Left colon (tissue), 2 donors: ENCODE data around the gene ARL17B. TPM values are rescaled to one million over a fixed set of nuclear protein-coding genes. Genes with fewer than 3 reads are reported as not detected.
"Not testable (repeated sequence)": the region's sequence is repeated elsewhere in the genome, so short reads cannot be mapped to it uniquely, and the experiment has no call there.

Experiments
- ATAC-seq: fragments of 200-7000 bp; cut with Tn5 transposase; one replicate; pipeline ENCODE4 v1.9.1; 2020; ENCODE audit warnings: mild to moderate bottlenecking, moderate library complexity
- DNase-seq, 2 donors: peaks; one replicate each; pipeline ENCODE4 v3.0.0-alpha.2; 2020
- intact Hi-C, 2 donors: fragments of 100-400 bp; cut with DNase I in 1 of 2; cut with micrococcal nuclease in 1 of 2; formaldehyde crosslinking; loops; one replicate each; pipeline versions ENCODE4 v1.11.2 to v1.14.0; 2022; cut with DNase I, micrococcal nuclease
- total RNA-seq, 2 donors: library from RNA; stranded (reverse); fragmentation: NEBNext Ultra II Directional; extraction: Animal tissue kit (Norgen Biotek cat#: 25700); gene quantifications; one replicate each; pipeline ENCODE4 v1.2.1, GENCODE V29; 2021
- donor health status: DM: no; HTN: no; CAD: no.
- donor health status: DM: yes; HTN: yes; CAD: no.

The ARL17B gene
- total RNA-seq, 2 donors from 2014 or later, result 10.4 to 11.1 TPM

DNA sequence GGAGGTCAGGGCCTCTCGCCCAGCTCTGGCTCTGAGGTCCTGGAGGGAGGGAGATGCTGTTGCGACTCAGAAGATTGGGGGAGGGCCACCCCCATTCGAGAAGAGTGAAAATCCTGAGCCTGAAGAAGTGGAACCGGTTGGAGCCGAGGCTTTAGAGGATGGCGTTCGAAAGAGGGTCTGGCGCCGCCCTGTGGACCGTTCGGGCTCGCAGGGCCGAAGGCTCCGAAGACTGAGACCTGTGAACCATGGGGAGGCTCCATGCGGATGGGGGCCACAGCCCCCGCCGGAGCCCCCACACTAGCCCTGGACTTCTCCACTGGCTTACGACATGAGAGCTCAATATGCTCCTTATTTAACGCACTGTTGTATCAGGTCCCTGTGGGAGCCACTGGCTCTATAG, 20.3 kb downstream of the ARL17B start:
- intact Hi-C loops, DNase-seq: not testable (repeated sequence)
- peak; percentile 57 for ATAC-seq

DNA sequence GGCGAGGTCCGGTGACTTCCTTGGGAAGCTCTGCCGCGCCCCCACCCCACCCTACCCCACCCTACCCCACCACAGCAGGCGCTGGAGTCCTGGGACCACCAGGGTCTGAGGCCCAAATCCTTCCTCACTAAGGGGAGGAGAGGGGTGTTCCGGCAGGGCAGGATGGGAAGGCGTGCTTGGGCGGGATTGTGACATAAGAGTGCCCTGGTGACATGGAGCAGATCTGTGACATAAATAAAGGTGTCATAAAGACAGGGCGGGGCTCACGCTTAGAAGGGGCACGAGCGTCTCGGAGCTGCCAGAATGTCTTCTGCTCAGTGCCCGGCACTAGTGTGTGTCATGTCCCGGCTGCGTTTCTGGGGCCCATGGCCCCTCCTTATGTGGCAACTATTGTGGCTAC, 66.7 kb downstream of the ARL17B start, which contains the start of gene LRRC37A:
LRRC37A (plus strand) TSS at position 301 of the 400 bp plus-strand sequence; CDS start at position 304, 3 bp downstream.
- intact Hi-C loops, ATAC-seq, DNase-seq: not testable (repeated sequence)

DNA sequence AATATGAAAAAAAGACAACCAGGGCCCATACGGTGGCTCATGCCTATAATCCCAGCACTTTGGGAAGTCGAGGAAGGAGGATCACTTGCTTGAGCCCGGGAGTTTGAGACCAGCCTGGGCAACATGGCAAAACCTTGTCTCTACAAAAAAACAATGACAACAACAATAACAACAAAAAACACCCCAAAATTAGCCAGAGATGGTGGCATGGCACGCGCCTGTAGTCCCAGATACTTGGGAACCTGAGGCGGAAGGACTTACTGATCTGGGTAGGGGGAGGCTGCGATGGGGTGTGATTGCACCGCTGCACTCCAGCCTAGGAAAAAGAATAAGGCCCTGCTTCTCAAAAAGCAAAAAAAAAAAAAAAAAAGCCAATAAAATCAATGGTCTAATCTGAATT, 69.9 kb downstream of the ARL17B start:
- intact Hi-C loops, ATAC-seq, DNase-seq: not testable (repeated sequence)

DNA sequence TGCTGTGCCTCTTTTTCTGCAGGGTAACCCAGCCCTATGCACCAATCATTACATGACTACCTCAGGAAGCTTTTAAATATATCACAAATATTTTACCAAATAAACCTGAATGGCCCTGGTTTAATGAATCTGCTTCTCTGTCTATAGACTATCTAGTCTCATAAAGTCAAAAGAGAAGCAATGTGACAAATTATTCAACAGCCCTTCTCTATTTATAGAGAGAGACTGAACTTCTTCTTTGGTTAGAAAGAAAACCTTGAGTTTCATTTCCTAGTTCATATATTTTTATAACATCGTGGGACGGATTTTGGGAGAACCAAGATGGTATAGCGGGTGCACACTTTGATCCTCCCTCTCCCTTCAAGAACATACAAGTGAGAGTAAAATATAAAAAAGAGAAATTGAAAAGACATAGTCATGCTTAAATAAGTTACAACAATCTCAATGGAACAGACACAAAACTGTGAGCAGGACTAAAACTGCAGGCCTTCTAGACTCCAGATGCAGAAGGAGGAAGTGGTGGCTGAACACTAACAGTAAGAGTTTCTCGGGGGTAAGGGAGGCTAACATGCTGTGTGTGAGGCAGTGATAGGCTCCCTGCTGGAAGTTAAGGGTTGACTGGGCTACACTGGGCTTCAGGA, 70.5 kb downstream of the ARL17B start:
- ATAC-seq, DNase-seq, intact Hi-C loops: not testable (repeated sequence)

DNA sequence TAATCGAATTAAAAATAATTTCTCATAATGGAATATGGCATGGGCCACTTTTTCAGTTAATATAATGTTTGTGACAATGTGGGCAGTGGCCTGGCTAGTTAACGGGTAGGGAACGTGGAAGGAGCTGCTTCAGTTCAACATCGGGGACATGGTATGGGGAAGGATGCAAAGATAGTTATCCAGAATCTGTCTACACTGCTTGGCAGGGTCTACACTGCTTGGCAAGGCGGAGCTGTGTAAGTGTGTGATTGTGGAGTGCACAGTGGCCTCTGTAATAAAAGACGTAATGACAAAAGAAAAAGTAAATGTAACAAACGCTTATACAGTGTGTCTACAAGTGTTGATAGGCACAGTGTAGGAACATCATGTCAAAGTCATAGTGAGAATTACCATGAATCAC, 74.0 kb downstream of the ARL17B start:
- intact Hi-C loops, result loop anchor here in 1 of 2 donors (10.0 kb wide), 1 partner anchor 283 kb away; no protein-coding TSS in a partner anchor
- not testable (repeated sequence) for ATAC-seq, DNase-seq

DNA sequence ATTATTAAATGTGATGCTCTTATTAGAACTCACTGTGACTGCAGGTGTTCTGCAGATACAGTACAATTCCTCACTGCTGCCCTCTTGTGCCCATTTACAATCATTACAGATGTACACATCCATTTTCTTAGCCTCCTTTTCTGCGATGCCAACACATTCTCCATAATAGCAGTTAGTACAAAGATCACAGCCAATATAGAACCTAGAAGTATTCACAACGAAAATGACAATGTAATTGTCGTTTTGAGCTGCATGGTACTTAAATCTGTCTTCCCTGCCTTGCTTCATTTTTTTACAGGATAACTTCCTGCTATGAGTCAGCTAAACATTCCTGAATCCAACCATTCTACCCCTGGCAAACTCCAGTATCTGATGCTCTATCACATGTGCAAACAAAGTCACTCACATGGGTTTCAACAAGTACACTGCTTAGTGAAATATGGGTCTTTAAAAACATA, 74.8 kb downstream of the ARL17B start:
- peak; percentile 90 for ATAC-seq
- intact Hi-C loops, result loop anchor here in 1 of 2 donors (10.0 kb wide), 1 partner anchor 282 kb away; no protein-coding TSS in a partner anchor
- DNase-seq, result peak in 1 of 2 donors; percentile 39

DNA sequence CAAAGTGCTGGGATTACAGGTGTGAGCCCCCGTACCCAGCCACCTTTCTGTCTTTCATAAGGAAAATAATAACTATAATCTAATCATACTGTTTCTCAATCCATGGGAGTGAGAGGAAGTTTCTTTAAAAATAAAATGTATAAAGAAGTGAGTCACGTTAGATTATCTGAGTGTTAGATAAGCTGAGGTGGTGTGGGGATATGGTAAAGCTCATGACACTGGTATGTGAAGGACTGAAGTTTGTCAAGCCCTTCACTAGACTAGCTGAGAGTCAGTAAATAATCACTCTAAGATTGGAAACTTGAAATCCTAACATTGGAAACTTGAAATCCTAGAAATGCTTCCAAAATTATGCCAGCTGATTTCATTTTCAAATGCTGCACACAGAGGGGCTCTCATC, 76.1 kb downstream of the ARL17B start:
- not testable (repeated sequence) for DNase-seq
- intact Hi-C loops, result loop anchor here in 1 of 2 donors (10.0 kb wide), 1 partner anchor 281 kb away; no protein-coding TSS in a partner anchor
- ATAC-seq, result peak; percentile 31

DNA sequence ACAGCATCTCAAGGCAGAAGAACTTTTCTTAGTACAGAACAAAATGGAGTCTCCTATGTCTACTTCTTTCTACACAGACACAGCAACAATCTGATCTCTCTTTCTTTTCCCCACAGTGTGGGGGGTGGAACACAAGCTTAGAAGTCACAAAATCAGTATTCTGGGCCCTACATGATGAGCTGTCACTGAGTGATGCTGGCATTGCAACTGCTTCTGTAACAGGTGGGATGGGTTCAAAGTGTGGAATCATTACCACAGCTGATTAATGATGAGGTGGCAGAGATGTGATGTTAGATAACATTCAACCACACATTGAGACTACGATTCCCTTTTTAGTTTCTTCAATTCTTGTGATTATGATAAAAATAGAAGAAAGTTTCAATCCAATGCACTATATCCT, 77.1 kb downstream of the ARL17B start:
- intact Hi-C loops, result loop anchor here in 1 of 2 donors (10.0 kb wide), 1 partner anchor 280 kb away; no protein-coding TSS in a partner anchor
- DNase-seq, ATAC-seq: not testable (repeated sequence)

DNA sequence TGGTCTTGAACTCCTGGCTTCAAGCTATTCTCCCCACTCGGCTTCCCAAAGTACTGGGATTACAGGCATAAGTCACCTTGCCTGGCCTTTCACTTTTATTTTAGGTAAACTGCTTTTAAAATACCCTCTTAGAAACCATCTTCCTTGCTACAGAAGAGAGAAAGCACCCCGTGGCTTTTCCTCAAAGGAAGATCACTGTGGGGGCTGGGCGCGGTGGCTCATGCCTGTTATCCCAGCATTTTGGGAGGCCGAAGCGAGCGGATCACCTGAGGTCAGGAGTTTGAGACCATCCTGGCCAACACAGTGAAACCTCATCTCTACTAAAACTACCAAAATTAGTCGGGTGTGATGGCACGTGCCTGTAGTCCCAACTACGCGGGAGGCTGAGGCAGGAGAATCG, 78.9 kb downstream of the ARL17B start:
- DNase-seq, ATAC-seq: not testable (repeated sequence)
- intact Hi-C loops, result loop anchor here in 1 of 2 donors (10.0 kb wide), 1 partner anchor 278 kb away; no protein-coding TSS in a partner anchor

DNA sequence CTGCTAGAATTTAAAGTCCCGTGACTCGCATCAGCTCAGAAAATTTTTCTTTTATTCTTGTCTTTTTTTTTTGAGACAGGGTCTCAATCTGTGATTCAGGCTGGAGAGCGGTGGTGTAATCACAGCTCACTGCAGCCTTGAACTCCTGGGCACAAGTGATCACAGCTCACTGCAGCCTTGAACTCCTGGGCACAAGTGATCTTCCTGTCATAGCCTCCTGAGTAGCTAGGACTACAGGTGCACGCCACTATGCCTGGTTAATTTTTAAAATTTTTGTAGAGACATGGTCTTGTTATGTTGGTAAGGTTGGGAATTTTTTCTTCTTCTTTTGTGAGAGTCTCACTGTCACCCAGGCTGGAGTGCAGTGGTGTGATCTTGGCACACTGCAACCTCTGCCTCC, 80.2 kb downstream of the ARL17B start:
- intact Hi-C loops, result loop anchor here in 1 of 2 donors (10.0 kb wide), 1 partner anchor 277 kb away; no protein-coding TSS in a partner anchor
- not testable (repeated sequence) for DNase-seq, ATAC-seq

DNA sequence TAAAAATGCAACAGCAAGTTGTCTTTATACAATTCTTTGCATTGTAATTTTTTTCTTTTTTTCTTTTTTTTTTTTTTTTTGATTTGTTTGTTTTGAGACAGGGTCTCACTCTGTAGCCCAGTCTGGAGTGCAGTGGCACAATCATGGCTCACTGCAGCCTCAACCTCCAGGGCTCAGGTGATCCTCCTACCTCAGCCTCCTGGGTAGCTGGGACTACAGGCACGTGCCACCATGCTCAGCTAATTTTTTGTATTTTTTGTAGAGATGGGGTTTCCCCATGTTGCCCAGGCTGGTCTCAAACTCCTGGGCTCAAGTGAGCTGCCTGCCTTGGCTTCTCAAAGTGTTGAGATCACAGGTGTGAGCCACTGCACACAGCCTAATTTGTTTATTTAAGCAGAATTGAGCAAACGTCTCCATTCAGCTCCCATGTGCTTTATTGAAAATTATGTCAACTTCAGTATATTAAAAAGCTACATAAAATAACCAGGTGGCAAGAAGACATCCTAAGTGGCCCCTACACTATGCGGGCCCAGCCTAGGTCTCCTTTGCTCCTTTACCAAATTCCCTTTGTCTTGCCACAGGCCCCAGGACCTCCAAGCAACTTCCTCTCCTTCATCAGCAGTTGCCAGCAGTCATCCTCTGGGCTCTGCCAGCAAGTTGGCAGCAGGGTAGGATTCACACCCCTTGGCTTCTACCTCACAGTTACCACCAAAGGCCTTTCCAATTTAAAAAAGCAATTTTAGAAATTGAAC, 84.7 kb downstream of the ARL17B start:
- peak; percentile 20 for ATAC-seq
- DNase-seq, intact Hi-C loops: not testable (repeated sequence)

DNA sequence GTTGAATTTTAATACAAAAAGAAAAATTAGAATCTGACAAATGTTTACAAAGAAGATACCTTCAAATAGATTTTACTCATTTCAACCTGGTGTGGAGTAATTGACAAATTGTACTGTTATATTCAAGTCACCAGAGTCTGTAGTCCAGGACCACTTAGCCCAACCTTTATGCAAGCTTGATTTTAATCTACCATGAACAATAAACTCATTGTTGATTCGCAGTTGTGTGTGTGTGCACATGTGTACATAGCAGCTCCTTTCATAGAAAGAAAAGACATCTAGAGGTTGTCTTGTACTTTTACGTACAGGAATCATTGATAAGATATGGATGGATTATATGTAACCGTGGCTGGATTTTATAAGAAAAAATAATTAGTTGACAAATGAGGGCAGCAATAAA, 87.3 kb downstream of the ARL17B start:
- DNase-seq (no peak), ATAC-seq (peak; percentile 45)
- intact Hi-C loops, result no loop called here

DNA sequence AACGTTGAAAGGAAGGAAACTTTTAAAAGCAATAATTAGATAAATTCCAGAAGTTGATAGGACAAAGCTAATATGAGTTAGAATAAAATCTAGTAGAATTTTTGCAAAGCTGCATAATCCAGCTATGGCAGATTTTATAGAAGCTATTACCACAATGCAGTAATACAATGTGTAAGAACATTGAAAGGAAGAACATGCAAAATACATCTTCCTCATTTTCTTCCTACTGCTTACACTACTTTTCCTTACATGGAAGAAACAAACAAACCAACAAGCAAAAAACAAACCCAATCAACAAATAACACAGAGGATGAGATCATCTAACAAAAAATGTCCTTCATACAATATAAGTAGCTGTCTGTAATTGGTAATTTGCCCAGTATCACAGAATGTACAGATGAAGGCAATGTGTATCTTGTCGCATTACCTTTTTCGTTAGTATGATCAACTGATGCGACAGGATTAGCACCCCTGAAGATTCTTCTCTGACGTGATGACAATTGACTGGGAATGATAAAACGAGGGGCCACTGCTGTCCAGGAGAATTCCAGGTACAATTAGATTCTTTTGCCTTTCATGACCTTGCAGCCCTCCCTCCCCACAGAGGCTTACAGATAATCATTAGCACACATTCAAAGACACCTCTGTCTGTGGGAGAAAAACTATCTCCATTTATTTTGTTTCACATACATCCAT, 87.9 kb downstream of the ARL17B start:
- intact Hi-C loops, result no loop called here
- no peak for DNase-seq
- no peak for ATAC-seq

DNA sequence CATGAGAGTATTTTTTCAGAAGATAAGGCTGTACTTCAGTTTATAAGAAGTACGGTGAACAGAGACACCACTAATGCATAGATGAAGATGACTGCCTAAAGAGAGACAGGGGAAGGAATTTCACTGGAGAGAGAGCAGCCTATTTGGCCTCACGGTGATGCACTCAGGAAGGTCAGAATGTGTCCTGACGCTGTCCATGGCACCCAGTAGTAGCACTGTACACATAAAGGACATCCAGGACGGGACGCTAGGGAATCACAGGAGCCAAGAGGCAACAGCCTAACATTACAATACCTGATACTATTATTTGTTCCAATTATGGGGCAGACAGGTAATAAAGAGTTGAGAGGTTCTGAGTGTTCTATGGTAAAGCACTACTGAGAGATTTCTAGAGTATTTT, 91.5 kb downstream of the ARL17B start:
- DNase-seq (no peak), ATAC-seq (no peak)
- intact Hi-C loops, result no loop called here

DNA sequence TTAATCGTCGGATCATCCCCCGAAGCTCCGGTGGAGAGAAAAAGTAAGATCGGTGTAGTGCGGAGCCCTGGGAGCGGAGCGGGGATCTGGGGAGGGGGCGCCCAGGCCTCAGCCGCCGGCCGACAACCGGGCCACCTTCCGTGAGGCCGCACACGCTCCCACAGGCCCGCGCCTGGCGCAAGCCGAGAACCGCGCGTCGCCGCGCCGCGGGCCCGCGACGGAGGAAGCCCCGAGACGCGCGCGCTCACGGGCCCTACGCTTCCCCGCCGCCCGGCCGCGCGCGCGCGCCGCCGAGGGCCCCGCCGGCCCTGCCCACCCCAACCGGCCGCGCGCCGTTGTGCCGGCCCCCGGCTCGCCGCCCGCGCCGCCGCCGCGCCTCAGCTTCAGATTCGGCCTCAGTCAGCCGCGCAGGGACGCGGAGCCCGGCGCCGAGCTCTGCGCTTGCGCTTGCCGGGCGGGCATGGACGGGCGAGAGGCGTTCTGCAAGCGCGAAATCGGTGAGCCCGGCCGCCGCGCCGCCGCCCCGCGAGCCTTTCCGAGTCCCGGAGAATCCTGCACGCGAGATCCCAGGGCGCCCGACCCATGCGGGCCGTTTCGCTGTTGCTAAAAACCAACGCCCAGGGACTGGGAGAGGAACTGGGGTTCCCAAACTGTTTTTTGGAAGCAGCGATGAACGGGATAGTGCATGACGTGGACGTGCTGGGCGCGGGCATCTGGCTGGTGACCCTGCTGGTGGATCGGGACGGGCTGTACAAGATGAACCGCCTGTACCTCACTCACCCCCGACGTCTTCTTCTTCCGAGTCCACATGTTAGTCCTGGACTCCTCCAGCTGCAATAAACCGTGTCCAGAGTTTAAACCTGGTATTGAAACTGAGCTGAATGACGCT, 94.7 kb downstream of the ARL17B start:
- peak; percentile 89 for ATAC-seq
- DNase-seq, result peak; percentile 69 to 86
- intact Hi-C loops, result no loop called here

DNA sequence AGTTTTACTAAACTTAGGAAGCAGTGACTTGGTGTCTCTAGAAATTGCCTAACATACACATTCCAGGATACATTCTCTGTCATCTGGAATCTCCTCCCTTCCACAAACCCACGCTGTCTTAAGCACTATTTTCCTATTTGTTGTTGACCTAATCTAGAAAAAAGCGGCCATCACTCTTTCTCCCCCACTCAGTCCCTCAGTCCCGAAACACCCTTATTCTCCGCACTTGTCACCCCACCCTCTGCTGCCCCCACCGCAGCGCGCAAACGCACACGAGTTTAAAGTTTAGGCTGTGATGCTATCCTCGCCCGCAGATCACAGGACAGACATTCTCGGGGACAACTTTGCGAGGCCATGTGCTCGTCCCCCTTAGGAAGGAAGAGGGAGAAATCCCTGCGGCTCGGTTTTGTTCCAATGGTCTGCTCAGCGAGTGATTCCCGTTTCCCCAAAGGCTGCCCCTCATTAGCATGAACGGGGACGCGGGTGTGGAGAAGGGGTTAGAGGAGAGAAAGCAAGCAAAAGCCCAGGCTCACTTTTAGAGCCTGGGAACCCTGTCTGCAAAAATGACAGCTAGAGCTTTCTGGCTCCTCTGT, 95.4 kb downstream of the ARL17B start:
- intact Hi-C loops, result not testable (repeated sequence)
- peak in 1 of 2 donors; percentile 35 for DNase-seq
- ATAC-seq, result peak; percentile 0

DNA sequence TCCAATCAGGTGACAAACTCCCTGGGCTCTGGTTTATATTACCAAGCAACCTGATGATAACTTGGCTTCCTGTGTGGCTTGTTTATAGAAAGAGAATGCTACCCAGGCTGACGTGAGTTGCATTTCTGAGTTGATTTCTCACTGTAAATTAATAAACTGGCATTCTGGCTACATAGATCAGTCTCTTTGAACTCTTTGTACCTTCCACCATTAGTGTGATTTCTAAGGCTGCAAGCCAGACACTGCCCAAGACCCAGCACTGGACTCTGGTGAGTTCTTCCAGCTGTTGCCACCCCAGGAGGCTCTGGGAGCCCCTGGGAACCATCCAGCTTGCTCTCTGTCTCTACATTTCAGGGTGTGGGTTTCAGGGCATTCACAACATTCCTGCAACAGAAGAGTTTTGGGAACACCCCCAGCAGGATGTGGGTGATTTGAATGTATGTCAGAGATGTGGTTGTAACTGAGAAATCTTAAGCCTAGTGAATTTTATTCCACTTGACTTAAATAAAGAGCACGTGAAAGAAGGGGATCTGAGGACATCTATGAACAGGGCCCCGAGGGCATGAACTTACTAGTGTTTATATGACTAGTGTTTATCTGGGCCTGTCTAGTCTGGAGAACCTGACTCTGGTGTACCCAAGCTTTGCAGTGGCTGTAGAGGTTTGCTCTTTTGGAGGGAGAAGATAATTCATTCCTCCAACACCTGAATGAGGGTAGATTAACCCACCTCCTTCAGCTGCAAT, 96.9 kb downstream of the ARL17B start:
- intact Hi-C loops, result loop anchor here in 1 of 2 donors (5.0 kb wide), 1 partner anchor 677 kb away; no protein-coding TSS in a partner anchor
- DNase-seq (no peak), ATAC-seq (peak; percentile 23)
